DOHH2 (cell line): ENCODE measurements around the gene SCT.

Experiments
- EZH2phosphoT487 ChIP-seq: fragments of 200-600 bp; sonication (generic); IDR thresholded peaks from 2 replicates; pipeline ENCODE4 v1.6.1; 2017; ENCODE audit warnings: borderline replicate concordance, mild to moderate bottlenecking, antibody characterized with exemption, low read length, moderate library complexity, mixed read lengths
- TF ChIP-seq, protein P1 (sequence below): fragments of 200-600 bp; sonication (generic); IDR thresholded peaks from one replicate; pipeline ENCODE4 v1.5.1; 2014; ENCODE audit warnings: antibody characterized with exemption, mild to moderate bottlenecking, low read depth, low read length; ENCODE audit not compliant: poor library complexity, severe bottlenecking

GRCh38 chr11:624705-625635 is 2.0 kb downstream of the SCT start, which contains the start of gene CDHR5:
- TF ChIP-seq EZH2phosphoT487: no peak
- TF ChIP-seq, protein P1, sequence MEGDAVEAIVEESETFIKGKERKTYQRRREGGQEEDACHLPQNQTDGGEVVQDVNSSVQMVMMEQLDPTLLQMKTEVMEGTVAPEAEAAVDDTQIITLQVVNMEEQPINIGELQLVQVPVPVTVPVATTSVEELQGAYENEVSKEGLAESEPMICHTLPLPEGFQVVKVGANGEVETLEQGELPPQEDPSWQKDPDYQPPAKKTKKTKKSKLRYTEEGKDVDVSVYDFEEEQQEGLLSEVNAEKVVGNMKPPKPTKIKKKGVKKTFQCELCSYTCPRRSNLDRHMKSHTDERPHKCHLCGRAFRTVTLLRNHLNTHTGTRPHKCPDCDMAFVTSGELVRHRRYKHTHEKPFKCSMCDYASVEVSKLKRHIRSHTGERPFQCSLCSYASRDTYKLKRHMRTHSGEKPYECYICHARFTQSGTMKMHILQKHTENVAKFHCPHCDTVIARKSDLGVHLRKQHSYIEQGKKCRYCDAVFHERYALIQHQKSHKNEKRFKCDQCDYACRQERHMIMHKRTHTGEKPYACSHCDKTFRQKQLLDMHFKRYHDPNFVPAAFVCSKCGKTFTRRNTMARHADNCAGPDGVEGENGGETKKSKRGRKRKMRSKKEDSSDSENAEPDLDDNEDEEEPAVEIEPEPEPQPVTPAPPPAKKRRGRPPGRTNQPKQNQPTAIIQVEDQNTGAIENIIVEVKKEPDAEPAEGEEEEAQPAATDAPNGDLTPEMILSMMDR: no peak
